SK-N-SH (cell line): ENCODE measurements around the gene LPP. TPM values are rescaled to one million over a fixed set of nuclear protein-coding genes. Genes with fewer than 3 reads are reported as not detected.

Experiments
- CTCF ChIA-PET: fragments of 300-600, 350-600 bp; formaldehyde crosslinking; extraction: SDS; loops from one replicate; lab custom pipeline; 2021; lab: Yijun Ruan, JAX
- POLR2A ChIA-PET: fragments of 350-600 bp; sonication (Branson Sonifier 250); formaldehyde crosslinking; extraction: SDS; loops from one replicate; lab custom pipeline; 2020; ENCODE audit warnings: antibody characterized with exemption, inconsistent platforms; lab: Yijun Ruan, JAX
- DNase-seq: peaks from one replicate; pipeline ENCODE4 v3.0.0; 2012
- H2AFZ ChIP-seq: fragments of 200-600 bp; sonication (generic); 2 replicates; pipeline ENCODE4 v1.8.1; 2016; ENCODE audit warnings: antibody characterized with exemption, mild to moderate bottlenecking, low read depth
- H3F3A ChIP-seq: fragments of 200-600 bp; sonication (generic); replicated peaks from 2 replicates; pipeline ENCODE3; 2016; ENCODE audit warnings: antibody characterized with exemption, mild to moderate bottlenecking; ENCODE audit not compliant: insufficient read depth
- H3K27ac ChIP-seq, 2 experiments: fragments of 200-500 bp in 1 of 2; fragments of 200-600 bp in 1 of 2; sonication (Bioruptor generic) in 1 of 2; sonication (generic), shearing (Covaris generic) in 1 of 2; 2 replicates each; pipeline versions ENCODE4 v1.5.1 to v1.6.1; 2014 to 2016; ENCODE audit warnings: low read depth in 2 of 2, inconsistent platforms in 1 of 2, low read length in 1 of 2, mild to moderate bottlenecking in 1 of 2, mixed read lengths in 1 of 2
- H3K27me3 ChIP-seq: fragments of 200-600 bp; sonication (generic), shearing (Covaris generic); 2 replicates; pipeline ENCODE4 v1.6.1; 2016; ENCODE audit warnings: mixed run types; ENCODE audit not compliant: insufficient read depth
- H3K36me3 ChIP-seq, 2 experiments: fragments of 200-500 bp in 1 of 2; fragments of 200-600 bp in 1 of 2; sonication (Bioruptor generic) in 1 of 2; sonication (generic) in 1 of 2; replicated peaks in 1 of 2; 2 replicates each; pipeline versions ENCODE3 to v1.5.1; 2014 to 2016; ENCODE audit warnings: low read length in 1 of 2, mild to moderate bottlenecking in 1 of 2; ENCODE audit not compliant: insufficient read depth in 2 of 2, control insufficient read depth in 1 of 2
- H3K4me1 ChIP-seq, 2 experiments: fragments of 200-500 bp in 1 of 2; fragments of 200-600 bp in 1 of 2; sonication (Bioruptor generic) in 1 of 2; sonication (generic), shearing (Covaris generic) in 1 of 2; 2 replicates each; pipeline versions ENCODE4 v1.5.1 to v1.6.1; 2014 to 2016; ENCODE audit warnings: low read depth in 1 of 2, low read length in 1 of 2, mixed run types in 1 of 2; ENCODE audit not compliant: insufficient read depth in 2 of 2, control insufficient read depth in 1 of 2
- H3K4me2 ChIP-seq: fragments of 200-600 bp; sonication (generic), shearing (Covaris generic); 2 replicates; pipeline ENCODE4 v1.6.1; 2017; ENCODE audit warnings: mixed run types
- H3K4me3 ChIP-seq, 2 experiments: fragments of 200-500 bp in 1 of 2; fragments of 200-600 bp in 1 of 2; sonication (Bioruptor generic) in 1 of 2; sonication (generic), shearing (Covaris generic) in 1 of 2; 2 replicates each; pipeline versions ENCODE4 v1.5.1 to v1.8.1; 2014 to 2016; ENCODE audit warnings: low read depth in 2 of 2, inconsistent platforms in 1 of 2, low read length in 1 of 2, mild to moderate bottlenecking in 1 of 2, mixed read lengths in 1 of 2, moderate library complexity in 1 of 2
- H3K79me2 ChIP-seq: fragments of 200-600 bp; sonication (generic); 2 replicates; pipeline ENCODE4 v1.8.1; 2017; ENCODE audit warnings: mild to moderate bottlenecking; ENCODE audit not compliant: insufficient read depth
- H3K9ac ChIP-seq: fragments of 200-600 bp; sonication (generic); 2 replicates; pipeline ENCODE4 v1.6.1; 2017; ENCODE audit warnings: mixed run types
- H3K9me2 ChIP-seq: fragments of 200-600 bp; sonication (generic); 2 replicates; pipeline ENCODE4 v1.6.1; 2017; ENCODE audit warnings: mixed run types
- H3K9me3 ChIP-seq: fragments of 200-600 bp; sonication (generic); 2 replicates; pipeline ENCODE4 v1.6.1; 2017; ENCODE audit warnings: mixed run types, mild to moderate bottlenecking, moderate library complexity
- H4K20me1 ChIP-seq: fragments of 200-600 bp; sonication (generic); 2 replicates; pipeline ENCODE4 v1.6.1; 2017; ENCODE audit warnings: mild to moderate bottlenecking, mixed run types; ENCODE audit not compliant: insufficient read depth
- EP300 ChIP-seq, 2 experiments: IDR thresholded peaks; 2 replicates each; pipeline versions ENCODE4 v1.4.0 to v1.6.1; 2012; ENCODE audit warnings: borderline replicate concordance in 1 of 2, low read depth in 1 of 2, low read length in 1 of 2
- FOSL2 ChIP-seq: IDR thresholded peaks from 2 replicates; pipeline ENCODE4 v1.4.0; 2012; ENCODE audit warnings: low read depth, mild to moderate bottlenecking, moderate library complexity, borderline replicate concordance
- FOXJ3 ChIP-seq: sonication (generic); formaldehyde crosslinking; IDR thresholded peaks from 2 replicates; pipeline ENCODE4 v1.5.1; 2020; ENCODE audit warnings: mild to moderate bottlenecking, missing genetic modification reagents
- FOXM1 ChIP-seq: IDR thresholded peaks from 2 replicates; pipeline ENCODE4 v1.4.0; 2012; ENCODE audit warnings: low read depth, mild to moderate bottlenecking
- GATA2 ChIP-seq: sonication (generic); formaldehyde crosslinking; IDR thresholded peaks from 2 replicates; pipeline ENCODE4 v1.5.0; 2020; ENCODE audit warnings: mild to moderate bottlenecking, missing genetic modification reagents
- JUND ChIP-seq: IDR thresholded peaks from 2 replicates; pipeline ENCODE4 v1.4.0; 2012
- MEF2A ChIP-seq: IDR thresholded peaks from 2 replicates; pipeline ENCODE4 v1.4.0; 2012; ENCODE audit warnings: low read depth, borderline replicate concordance
- NFIC ChIP-seq: IDR thresholded peaks from 2 replicates; pipeline ENCODE4 v1.4.0; 2012; ENCODE audit warnings: borderline replicate concordance
- POLR2AphosphoS5 ChIP-seq: IDR thresholded peaks from 2 replicates; pipeline ENCODE4 v1.6.1; 2012; ENCODE audit warnings: low read depth, low read length
- RAD21 ChIP-seq: IDR thresholded peaks from 2 replicates; pipeline ENCODE4 v1.6.1; 2012; ENCODE audit warnings: mild to moderate bottlenecking, low read length
- RCOR1 ChIP-seq: fragments of 150-350 bp; IDR thresholded peaks from 2 replicates; pipeline ENCODE4 v1.6.1; 2017; ENCODE audit warnings: antibody characterized with exemption, low read length
- RFX5 ChIP-seq: IDR thresholded peaks from 2 replicates; pipeline ENCODE4 v1.6.1; 2012; ENCODE audit warnings: mild to moderate bottlenecking, improper control_type of control experiment, low read length
- RXRA ChIP-seq: IDR thresholded peaks from 2 replicates; pipeline ENCODE4 v1.4.0; 2012; ENCODE audit warnings: low read depth, mild to moderate bottlenecking, borderline replicate concordance
- SIN3A ChIP-seq: IDR thresholded peaks from 2 replicates; pipeline ENCODE4 v1.6.1; 2012; ENCODE audit warnings: low read depth, mild to moderate bottlenecking, low read length, moderate library complexity, borderline replicate concordance
- SMC3 ChIP-seq: IDR thresholded peaks from 2 replicates; pipeline ENCODE4 v1.6.1; 2012; ENCODE audit warnings: low read depth, low read length, improper control_type of control experiment
- TCF12 ChIP-seq: IDR thresholded peaks from 2 replicates; pipeline ENCODE4 v1.4.0; 2012
- TEAD4 ChIP-seq: IDR thresholded peaks from 2 replicates; pipeline ENCODE4 v1.4.0; 2012; ENCODE audit warnings: mild to moderate bottlenecking, borderline replicate concordance; ENCODE audit not compliant: insufficient read depth
- USF1 ChIP-seq: IDR thresholded peaks from 2 replicates; pipeline ENCODE4 v1.4.0; 2012; ENCODE audit warnings: low read depth, borderline replicate concordance
- USF2 ChIP-seq: fragments of 150-350 bp; IDR thresholded peaks from 2 replicates; pipeline ENCODE4 v1.6.1; 2017; ENCODE audit warnings: antibody characterized with exemption, low read length, low read depth, borderline replicate concordance
- YY1 ChIP-seq: IDR thresholded peaks from 2 replicates; pipeline ENCODE4 v1.4.0; 2012; ENCODE audit warnings: low read depth, mild to moderate bottlenecking
- WGBS: methylation state at CpG from one replicate; pipeline ENCODE4 v1.1.6; 2017; ENCODE audit warnings: low lambda C conversion rate; 5-methylcytosine and 5-hydroxymethylcytosine counted together
- polyA plus RNA-seq, 3 experiments: library from polyadenylated mRNA; depleted of rRNA; stranded (reverse); fragments of >200 nt; gene quantifications; 2 replicates each; pipeline ENCODE4 v1.2.3, GENCODE V29; 2012
- TF ChIP-seq, protein P1 (sequence below): IDR thresholded peaks from 2 replicates; pipeline ENCODE4 v1.4.0; 2012; ENCODE audit warnings: low read depth, borderline replicate concordance
- TF ChIP-seq, protein P2 (sequence below): fragments of 150-350 bp; IDR thresholded peaks from 2 replicates; pipeline ENCODE4 v1.6.1; 2016; ENCODE audit warnings: mild to moderate bottlenecking, low read depth, low read length

The LPP gene
- polyA plus RNA-seq, 1 of the 3 experiments (the other 2 are of a cell fraction): 6.6 TPM

DNA sequence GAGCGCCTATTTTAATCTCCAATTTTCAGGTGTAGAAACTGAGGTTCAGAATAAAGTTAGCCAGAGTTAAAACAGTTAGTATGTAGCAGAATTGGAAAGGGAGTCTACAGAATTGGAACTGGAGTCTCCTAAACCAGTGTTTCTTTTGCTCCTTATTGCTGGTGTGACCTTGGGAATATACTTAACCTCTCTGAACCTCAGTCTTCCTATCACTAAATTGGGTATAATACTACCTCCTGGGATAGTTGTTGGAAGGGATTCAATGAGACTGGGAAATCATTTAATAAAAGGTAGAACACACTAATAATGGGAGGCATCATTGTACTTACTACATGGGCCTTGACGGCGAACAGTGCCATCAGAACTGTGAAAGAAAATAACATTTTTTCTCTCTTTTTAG, 55.1 kb downstream of the LPP start:
- ChIA-PET POLR2A (no interaction called here), CTCF (no interaction called here)
- peaks cover 0 to 17% of the 10 kb centered on the region in 2 experiments for H3K36me3 ChIP-seq
- DNase-seq: no peak
- no peak overlapping the region for H3K4me3 ChIP-seq
- H3K4me1 ChIP-seq: peaks cover 0 to 36% of the 10 kb centered on the region in 2 experiments; a peak in 3 of 4 replicates
- no peaks in the 10 kb centered on the region for H3K27me3 ChIP-seq
- peaks cover 46% of the 10 kb centered on the region for H3F3A ChIP-seq
- no peak overlapping the region for H2AFZ ChIP-seq
- H4K20me1 ChIP-seq: no peaks in the 10 kb centered on the region
- H3K9ac ChIP-seq: peak overlapping the region; percentile 57; the same call in 1 of the 2 replicates
- peaks cover 88% of the 10 kb centered on the region for H3K79me2 ChIP-seq
- no peaks in the 10 kb centered on the region for H3K9me2 ChIP-seq
- no peak overlapping the region; the same call in 1 of the 2 replicates for H3K4me2 ChIP-seq
- no peaks in the 10 kb centered on the region for H3K9me3 ChIP-seq
- no peak for TF ChIP-seq GATA2
- no peak for TF ChIP-seq FOSL2
- no peak for TF ChIP-seq FOXM1
- no peak for TF ChIP-seq RFX5
- no peak for TF ChIP-seq USF2
- no peak for TF ChIP-seq RCOR1
- TF ChIP-seq JUND: no peak
- H3K27ac ChIP-seq: peak overlapping the region in 1 of 2 experiments; percentile 81; a peak in 3 of 4 replicates
- WGBS: 88% methylated on average over 3 of the region's 3 CpGs

- TF ChIP-seq MEF2A: no peak
- no peak for TF ChIP-seq YY1
- no peak for TF ChIP-seq POLR2AphosphoS5
- no peak for TF ChIP-seq FOSL2
- no peak for TF ChIP-seq TEAD4
- TF ChIP-seq RAD21: no peak
- TF ChIP-seq, protein P1, sequence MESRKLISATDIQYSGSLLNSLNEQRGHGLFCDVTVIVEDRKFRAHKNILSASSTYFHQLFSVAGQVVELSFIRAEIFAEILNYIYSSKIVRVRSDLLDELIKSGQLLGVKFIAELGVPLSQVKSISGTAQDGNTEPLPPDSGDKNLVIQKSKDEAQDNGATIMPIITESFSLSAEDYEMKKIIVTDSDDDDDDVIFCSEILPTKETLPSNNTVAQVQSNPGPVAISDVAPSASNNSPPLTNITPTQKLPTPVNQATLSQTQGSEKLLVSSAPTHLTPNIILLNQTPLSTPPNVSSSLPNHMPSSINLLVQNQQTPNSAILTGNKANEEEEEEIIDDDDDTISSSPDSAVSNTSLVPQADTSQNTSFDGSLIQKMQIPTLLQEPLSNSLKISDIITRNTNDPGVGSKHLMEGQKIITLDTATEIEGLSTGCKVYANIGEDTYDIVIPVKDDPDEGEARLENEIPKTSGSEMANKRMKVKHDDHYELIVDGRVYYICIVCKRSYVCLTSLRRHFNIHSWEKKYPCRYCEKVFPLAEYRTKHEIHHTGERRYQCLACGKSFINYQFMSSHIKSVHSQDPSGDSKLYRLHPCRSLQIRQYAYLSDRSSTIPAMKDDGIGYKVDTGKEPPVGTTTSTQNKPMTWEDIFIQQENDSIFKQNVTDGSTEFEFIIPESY: no peak
- no peak for TF ChIP-seq NFIC
- no peak for TF ChIP-seq JUND
- no peak for TF ChIP-seq FOXM1
- no peak for TF ChIP-seq SMC3
- TF ChIP-seq, protein P2, sequence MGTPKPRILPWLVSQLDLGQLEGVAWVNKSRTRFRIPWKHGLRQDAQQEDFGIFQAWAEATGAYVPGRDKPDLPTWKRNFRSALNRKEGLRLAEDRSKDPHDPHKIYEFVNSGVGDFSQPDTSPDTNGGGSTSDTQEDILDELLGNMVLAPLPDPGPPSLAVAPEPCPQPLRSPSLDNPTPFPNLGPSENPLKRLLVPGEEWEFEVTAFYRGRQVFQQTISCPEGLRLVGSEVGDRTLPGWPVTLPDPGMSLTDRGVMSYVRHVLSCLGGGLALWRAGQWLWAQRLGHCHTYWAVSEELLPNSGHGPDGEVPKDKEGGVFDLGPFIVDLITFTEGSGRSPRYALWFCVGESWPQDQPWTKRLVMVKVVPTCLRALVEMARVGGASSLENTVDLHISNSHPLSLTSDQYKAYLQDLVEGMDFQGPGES: no peak
- TF ChIP-seq USF1: no peak
- no peak for TF ChIP-seq SIN3A
- no peak for TF ChIP-seq TCF12
- no peak for TF ChIP-seq RXRA
- TF ChIP-seq EP300 (IDR thresholded peaks at IDR 0.05; ENCODE audit: borderline replicate concordance in 1 of 2, low read depth in 1 of 2, low read length in 1 of 2): no peak
- TF ChIP-seq FOXJ3 (CRISPR knock-in tag): no peak
- Histone ChIP-seq H3K9ac (0 out of 2 replicates have a peak overlapping the region, but pooled peaks have one; percentile 57), H3F3A (peaks cover 46% of the 10 kb centered on the region), H3K36me3 (peaks cover 0 to 20% of the 10 kb centered on the region in 2 experiments), H3K4me1 (peaks cover 0 to 36% of the 10 kb centered on the region in 2 experiments; a peak in 3 of 4 replicates), H3K4me2 (no peak overlapping the region), H3K79me2 (peaks cover 88% of the 10 kb centered on the region), H3K27ac (peak overlapping the region in 1 of 2 experiments; percentile 81; a peak in 2 of 4 replicates), H3K27me3 (no peaks in the 10 kb centered on the region), H3K9me3 (no peaks in the 10 kb centered on the region), H3K9me2 (no peaks in the 10 kb centered on the region), H4K20me1 (no peaks in the 10 kb centered on the region), H3K4me3 (no peak overlapping the region), H2AFZ (no peak overlapping the region)
- CTCF ChIA-PET: no interaction called here
- WGBS: 42% methylated on average over 1 of the region's 1 CpG
- POLR2A ChIA-PET: no interaction called here
- no peak for DNase-seq
Observed at GRCh38 chr3:188209740-188210139, 55.8 kb downstream of the LPP start.
